HG02973 (cell line): ENCODE results near the gene MARCKSL1.

Experiments
- ATAC-seq: cut with Tn5 transposase; IDR thresholded peaks from one replicate; pipeline ENCODE4 v1.9.1; 2021; ENCODE audit warnings: moderate library complexity; ENCODE audit not compliant: unreplicated experiment

MARCKSL1 gene

DNA sequence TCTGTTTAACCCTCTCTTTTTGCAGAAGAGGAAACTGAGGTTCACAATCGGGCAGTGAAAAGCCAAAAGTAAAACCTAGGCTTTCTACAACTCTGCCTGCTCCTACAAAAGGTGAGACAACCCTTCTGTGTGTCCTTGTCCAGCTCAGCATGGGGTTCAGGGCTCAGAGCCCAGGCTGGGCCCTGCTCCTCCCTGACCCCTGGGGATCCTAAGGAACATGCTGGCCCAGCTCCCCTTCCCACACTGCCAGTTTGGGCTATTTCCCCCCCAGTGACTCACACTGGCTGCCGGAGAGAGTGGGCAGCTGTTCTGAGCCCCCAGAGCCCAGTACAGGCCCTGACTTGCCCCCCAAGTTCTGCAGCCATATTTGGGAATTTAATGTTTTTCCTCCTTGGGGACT lies 17.4 kb upstream of the MARCKSL1 start:
- ATAC-seq, result no peak

DNA sequence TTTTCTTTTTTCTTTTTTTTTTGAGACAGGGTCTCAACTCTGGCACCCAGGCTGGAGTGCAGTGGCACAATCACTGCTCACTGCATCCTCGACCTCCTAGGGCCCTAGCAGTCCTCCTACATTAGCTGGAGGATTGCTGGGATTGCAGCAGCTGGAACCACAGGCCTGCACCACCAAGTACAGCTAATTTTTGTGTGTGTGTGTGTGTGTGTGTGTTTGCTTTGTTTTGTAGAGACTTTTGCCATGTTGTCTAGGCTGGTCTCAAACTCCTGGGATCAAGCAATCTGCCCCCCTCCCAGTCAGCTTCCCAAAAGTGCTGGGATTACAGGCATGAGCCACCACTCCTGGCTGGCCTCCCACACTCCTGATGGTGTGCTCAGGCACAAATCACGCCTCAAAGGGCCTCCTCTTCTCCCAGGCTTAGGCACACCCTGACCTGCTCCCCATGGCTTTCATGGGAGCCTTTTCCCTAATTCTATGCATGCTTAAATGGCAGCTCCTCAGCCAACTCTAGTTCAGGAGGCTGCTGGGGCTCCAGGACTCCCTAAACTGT lies 16.9 kb upstream of the MARCKSL1 start:
- ATAC-seq, result no peak

GRCh38 chr1:32352239-32352745 lies 16.3 kb upstream of the MARCKSL1 start:
- ATAC-seq, result no peak

- ATAC-seq, result peak; percentile 70
These were observed 15.6 kb upstream of the MARCKSL1 start for GRCh38 chr1:32351399-32352238.

GRCh38 chr1:32350785-32351398 lies 14.9 kb upstream of the MARCKSL1 start:
- ATAC-seq, result peak; percentile 32

GRCh38 chr1:32349211-32349708 lies 13.2 kb upstream of the MARCKSL1 start:
- ATAC-seq, result no peak

GRCh38 chr1:32346532-32347157 lies 10.6 kb upstream of the MARCKSL1 start:
- ATAC-seq, result no peak

- ATAC-seq, result no peak
These were observed 9.3 kb upstream of the MARCKSL1 start for GRCh38 chr1:32345289-32345827.

DNA sequence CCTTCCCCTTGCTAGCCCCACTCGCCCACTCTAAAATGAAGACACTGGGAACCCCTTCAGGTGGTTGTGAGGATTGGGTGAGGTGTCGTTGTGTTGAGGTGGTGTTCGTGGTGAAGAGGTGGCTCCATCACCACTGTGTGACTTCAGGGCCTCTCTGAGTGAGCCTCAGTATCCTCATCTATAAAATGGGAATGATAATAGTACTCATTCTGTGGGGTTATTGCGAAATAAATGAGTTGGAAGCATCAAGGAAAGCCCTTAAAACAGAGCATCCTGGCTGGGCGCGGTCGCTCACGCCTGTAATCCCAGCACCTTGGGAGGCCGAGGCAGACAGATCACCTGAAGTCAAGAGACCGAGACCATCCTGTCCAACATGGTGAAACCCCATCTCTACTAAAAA lies 6.7 kb upstream of the MARCKSL1 start:
- no peak for ATAC-seq

- no peak for ATAC-seq
These were observed 5.9 kb upstream of the MARCKSL1 start for GRCh38 chr1:32341971-32342370.

DNA sequence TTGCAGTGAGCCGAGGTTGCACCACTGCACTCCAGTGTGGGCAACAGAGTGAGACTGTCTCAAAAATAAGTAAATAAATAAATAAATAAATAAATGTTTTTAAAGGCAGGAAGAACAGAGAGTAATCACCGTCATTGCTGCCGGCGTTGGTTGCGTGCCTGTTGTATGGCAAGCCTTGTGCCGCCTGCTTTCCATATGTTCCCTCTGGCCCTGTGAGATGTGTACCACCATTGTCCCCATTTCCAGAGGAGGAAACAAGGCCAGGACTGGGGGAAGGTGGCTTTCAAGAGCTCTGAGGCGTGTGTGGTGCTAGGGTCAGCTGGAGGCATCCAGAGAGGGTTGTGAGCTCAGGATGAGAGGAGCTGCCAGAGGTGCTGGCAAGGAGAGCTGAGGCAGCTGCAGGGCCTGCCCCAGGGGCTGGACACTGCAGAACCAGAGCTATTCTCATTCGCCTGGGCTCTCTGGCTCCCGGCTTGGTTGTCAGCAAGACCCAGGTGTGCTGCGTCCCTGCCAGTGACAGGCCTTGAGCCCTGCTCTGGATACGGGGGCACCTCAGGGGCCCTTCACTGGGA lies 5.2 kb upstream of the MARCKSL1 start:
- no peak for ATAC-seq

GRCh38 chr1:32339363-32339978 lies 3.4 kb upstream of the MARCKSL1 start:
- ATAC-seq, result no peak

DNA sequence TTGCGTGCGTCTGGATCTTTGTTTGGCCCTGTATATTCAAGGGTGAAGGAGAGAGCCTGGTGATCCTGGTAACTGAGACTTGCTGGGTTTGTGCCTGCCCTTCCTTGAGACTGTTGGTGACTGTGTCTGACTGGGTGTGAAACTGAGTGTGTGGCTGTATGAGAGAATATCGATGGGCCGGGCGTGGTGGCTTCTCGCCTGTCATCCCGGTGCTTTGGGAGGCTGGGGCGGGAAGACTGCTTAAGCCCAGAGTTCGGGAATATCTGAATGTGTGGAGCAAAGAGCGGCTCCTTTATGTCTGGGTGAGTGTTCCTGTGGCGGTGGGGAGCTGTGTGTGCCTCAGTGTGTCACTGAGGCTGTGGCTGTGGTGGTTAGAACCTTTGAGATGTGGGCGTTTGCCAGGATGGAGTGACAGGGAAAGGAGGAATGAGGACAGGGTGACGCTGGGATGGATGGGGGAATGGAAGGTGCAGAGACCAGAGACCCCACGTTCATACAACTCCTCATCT lies 2.7 kb upstream of the MARCKSL1 start:
- no peak for ATAC-seq

- ATAC-seq, result no peak
These were observed 2.0 kb upstream of the MARCKSL1 start for GRCh38 chr1:32337855-32338636.

DNA sequence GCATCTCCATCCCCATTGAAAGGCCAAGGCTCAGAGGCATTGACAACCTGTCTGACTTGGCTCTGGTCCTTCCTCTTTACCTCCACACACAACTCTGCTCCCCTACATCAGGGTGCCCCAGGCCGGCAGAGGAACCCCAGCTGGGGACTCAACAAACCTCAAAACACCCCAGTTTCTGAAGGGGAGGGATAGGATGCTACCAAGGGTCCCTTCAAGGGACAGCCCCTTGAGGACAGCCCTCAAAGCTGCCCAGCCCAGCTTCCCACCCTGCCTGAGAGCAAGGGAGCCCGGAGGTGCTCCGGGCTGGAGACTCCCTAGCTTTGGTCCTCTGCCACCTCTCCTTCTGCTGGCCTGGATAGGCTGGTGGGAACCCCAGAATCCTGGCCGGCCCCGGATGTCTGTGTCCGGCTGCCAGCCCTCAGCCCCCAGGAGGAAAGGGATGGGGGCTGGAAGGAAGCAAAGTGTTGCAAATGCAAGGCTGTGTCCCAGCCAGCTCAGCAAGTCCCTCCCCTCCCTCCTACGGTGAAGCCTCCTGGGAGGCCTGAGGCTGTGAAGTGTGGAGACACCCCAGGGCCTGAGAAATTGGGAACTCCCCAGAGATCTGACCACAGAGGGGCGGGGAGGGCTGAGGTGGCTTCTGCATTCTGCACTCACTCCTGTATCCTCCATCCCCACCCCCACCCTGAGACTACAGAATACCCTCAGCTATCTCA lies 1.1 kb upstream of the MARCKSL1 start:
- no peak for ATAC-seq

DNA sequence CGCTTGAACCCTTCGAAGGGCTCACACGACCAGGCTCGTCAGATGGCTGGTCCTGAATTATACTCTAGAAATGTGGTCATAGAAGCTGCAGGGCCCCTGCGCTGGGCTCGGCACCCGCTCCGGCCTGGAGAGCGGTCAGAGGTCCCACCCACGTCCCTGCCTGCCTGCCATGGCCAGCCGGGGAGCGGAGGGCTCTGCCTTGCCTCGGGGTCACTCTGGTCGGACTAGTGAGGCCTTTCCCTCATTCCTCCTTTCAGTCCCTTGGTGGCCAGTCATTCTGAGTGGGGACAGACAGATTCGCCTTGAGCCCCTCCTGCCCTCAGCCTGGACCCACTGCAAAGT lies 529 bp upstream of the MARCKSL1 start:
- no peak for ATAC-seq

- no peak for ATAC-seq
These were observed 571 bp downstream of the MARCKSL1 start for GRCh38 chr1:32335535-32335789.

- no peak for ATAC-seq
These were observed 1.0 kb downstream of the MARCKSL1 start for GRCh38 chr1:32334864-32335534.
